Activated CD4-positive, CD25-positive, alpha-beta regulatory T cell treated with anti-CD3 and anti-CD28 coated beads, Interleukin-2, amount 50 U/mL, for 16 hours (primary cell): ENCODE results near the gene RAB42.
A peak's percentile ranks its signal among the peaks of the same experiment; 100 is the strongest.
"Not testable (repeated sequence)": the region's sequence is repeated elsewhere in the genome, so short reads cannot be mapped to it uniquely, and the experiment has no call there.

ENCODE experiments used
- DNase-seq: peaks from one replicate; pipeline ENCODE4 v3.0.0-alpha.2; 2020; ENCODE audit warnings: low read depth, low spot score

The RAB42 gene

DNA sequence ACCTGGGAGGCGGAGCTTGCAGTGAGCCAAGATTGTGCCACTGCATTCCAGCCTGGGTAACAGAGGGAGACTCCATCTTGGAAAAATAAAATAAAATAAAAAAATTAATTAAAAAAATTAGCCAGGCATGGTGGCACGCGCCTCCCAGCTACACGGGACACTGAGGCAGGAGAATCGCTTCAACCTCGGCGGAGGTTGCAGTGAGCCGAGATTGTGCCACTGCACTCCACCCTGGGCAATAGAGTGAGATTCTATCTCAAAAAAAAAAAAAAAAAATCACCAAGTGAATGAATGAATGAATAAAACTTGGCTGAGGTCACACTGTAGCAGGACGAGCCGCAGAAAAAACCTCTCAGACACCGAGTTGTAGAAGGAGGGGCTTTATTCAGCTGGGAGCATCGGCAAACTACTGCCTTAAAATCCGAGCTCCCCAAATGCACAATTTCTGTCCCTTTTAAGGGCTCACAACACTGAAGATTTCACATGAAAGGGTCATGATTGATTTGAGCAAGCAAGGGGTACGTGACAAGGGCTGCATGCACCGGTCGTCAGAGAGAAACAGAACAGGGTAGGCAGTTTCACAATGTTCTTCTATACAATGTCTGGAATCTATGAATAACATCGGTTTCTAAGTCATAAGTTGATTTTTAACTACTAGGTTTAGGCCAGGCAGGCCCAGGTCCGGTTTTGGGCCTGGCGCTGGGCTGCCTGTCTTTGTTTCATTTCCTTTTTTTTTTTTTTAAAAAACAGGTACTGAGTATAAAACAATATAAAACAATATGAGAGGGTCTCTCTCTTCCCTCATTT is 5.3 kb upstream of the RAB42 start:
- DNase-seq = not testable (repeated sequence)

DNA sequence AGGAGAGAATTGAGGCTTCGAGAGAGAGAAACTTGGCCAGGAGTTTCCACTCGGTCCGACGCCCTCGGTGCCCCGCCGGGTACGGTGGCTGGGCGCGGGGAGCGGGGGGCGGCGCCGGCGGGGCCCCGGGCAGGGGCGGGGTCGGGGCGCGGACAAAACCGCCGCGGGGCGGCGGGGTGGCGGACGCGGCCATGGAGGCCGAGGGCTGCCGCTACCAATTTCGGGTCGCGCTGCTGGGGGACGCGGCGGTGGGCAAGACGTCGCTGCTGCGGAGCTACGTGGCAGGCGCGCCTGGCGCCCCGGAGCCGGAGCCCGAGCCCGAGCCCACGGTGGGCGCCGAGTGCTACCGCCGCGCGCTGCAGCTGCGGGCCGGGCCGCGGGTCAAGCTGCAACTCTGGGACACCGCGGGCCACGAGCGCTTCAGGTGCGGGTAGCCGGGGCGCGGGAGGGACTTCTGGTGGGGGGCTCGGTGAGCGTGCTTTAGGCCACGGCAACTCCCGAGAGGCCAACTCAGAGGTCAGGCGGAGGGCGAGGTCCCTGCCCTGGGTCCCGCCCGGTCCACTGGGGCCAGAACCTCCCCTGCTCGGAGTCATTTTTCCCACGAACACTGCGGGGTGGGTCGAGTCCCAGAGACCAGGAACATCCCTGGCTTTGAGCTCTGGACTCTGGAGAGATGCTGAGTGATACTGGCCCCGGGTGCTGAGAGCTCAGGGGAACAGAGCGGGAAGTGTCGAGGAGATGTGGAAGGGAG is 431 bp downstream of the RAB42 start:
- no peak for DNase-seq

DNA sequence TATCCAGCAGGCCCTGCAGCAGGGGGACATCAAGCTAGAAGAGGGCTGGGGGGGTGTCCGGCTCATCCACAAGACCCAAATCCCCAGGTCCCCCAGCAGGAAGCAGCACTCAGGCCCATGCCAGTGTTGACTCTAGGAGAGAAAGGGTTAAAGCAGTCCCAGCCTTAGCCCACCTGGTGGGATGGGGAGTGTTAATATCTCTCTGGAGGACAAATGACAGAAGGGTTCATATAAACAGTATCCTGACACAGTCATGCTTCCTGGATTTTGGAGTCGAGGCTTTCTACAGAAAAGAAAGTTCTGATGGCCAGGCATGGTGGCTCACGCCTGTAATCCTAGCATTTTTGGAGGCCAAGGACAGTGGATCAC is 1.9 kb downstream of the RAB42 start:
- DNase-seq = not testable (repeated sequence)

DNA sequence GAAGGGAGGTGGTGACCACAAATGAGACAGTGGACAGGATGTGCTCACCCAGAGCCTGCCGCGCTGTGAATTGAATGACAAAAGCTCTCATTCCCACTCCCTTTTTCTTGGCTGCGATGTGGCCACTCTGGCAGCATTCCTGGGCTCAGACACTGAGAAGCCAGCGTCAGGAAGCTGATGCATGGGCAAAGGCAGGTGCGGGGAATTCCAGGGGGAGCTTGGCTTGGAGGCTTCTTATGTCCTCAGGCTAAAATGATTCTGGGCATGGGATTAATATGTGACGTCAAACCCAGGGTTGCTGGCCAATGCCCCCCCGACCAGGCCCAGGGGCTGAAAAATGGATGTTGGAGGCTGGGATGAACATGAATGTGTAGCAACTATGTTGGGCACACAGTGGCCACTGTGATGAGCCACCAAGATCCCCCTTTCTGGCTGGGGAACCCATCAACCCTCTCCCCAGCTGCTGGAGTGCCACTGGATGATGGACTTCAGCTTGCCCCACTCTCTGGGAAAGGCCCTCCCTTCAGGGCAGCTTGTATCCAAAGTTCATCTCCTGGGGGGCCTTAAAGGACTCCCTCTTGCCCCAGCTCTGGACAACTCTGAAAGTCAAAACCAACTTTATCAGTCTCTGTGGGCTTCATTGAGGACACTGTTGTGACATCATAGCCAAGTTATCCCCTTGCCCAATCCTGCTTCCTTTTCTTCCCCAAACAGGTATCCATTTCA is 2.8 kb downstream of the RAB42 start:
- DNase-seq = not testable (repeated sequence)

DNA sequence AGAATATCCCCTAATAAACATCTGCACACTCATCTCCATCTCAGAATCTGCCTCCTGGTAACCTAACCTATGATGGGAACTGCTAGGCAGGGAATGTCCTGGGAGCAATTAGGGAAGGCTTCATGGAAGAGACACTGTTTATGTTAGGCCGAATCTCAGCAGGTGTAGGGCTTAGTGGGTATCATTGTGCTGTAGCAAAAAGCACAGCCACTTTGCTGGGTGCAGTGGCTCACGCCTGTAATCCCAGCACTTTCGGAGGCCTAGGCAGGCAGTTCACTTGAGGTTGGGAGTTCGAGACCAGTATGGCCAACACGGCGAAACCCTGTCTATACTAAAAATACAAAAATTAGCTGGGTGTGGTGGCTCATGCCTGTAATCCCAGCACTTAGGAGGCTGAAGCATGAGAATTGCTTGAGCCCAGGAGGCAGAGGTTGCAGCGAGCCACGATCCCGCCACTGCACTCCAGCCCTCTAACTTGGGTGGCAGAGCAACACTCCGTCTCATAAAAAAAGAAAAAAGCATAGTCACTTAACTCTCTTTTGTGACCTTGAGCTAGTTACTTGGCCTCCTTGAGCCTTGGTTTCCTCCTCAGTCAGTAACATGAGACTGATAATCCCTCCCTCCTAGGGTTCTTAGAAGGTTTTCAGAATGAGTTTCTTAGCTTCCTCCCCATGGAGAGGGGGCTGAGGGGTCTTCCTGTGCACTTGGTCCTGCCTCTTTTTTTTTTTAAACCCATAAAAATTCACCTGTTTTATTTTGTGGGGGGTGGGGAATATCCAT is 3.5 kb downstream of the RAB42 start:
- DNase-seq = no peak

DNA sequence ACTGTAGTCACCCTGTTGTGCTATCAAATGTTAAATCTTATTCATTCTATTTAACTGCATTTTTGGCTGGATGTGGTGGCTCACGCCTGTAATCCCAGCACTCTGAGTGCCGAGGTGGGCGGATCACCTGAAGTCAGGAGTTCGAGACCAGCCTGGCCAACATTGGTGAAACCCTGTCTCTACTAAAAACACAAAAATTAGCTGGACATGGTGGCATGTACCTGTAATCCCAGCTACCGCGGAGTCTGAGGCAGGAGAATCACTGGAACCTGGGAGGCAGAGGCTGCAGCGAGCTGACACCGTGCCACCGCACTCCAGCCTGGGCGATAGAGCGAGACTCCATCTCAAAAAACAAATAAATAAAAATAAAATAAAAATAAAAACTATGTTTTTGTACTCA is 4.2 kb downstream of the RAB42 start:
- not testable (repeated sequence) for DNase-seq

DNA sequence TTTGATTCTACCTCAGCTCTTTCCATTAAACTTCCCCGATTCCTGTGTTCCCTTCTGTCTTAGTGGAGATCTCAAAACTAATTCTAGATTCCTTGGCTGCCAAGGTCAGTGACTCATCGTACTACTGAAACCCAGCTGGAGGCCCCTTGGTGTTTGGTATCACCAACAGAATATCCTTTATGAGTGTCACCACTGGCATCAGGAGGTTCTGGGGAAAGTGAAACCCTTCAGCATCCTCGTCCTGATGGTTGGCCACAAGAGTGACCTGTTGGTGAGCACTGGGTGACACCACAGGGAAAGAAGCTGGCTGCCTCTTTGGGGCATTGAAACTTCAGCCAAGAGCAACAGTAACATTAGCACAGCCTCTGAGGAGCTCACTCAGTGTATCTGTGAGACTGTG is 9.6 kb downstream of the RAB42 start:
- no peak for DNase-seq

DNA sequence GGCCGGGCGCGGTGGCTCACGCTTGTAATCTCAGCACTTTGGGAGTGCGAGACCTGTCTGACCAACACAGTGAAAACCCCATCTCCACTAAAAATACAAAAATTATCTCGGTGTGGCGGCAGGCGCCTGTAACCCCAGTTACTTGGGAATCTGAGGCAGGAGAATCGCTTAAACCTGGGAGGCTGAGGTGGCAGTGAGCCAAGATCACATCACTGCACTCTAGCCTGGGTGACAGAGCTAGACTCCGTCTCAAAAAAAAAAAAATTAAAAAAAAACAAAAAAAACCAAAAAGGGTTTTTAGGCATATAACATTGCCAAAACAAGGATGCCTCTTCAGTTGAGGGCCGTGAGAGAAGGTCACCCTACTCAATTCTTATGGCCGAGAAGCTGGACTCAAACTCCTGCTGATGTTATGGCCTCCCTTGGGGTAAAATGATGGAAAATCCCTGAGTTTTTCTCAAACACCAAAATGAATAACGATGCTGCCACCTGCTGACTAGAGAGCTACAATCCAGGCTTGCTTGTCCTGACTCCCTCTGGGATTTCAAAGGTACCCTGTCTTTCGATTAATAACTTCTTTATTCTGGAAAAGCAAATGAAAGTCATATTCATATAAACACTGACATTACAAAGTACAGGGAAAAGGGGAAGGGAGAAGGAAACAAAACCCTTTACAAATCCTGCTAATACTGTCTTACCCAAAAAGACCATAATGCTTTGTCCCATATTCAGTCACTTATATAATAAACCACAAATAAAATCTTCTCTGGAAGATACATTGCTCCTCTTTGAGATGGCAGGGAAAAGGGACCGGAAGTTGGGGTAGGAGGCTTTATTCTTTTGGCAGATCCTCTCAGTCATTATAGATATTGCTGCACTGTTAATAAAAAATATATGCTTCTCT is 10.7 kb downstream of the RAB42 start:
- no peak for DNase-seq

DNA sequence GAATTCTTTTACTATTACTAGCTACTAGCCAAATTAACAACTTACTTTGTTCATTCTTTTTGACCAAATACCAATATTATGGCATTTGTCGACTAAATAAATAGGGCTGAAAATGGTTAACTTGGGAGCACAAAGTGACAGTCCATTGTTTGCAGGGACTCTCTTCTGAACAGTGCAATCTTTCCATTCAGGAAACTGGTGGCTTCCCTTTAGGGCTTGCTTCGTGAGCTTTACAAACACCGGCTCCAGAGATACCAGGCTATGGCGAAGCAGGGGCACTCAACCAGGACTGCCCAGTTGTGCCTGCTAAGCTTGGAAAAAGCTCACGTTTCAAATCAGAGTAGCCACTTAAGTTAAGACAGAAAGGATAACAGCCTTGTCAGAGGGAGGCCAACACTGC is 12.3 kb downstream of the RAB42 start:
- no peak for DNase-seq

DNA sequence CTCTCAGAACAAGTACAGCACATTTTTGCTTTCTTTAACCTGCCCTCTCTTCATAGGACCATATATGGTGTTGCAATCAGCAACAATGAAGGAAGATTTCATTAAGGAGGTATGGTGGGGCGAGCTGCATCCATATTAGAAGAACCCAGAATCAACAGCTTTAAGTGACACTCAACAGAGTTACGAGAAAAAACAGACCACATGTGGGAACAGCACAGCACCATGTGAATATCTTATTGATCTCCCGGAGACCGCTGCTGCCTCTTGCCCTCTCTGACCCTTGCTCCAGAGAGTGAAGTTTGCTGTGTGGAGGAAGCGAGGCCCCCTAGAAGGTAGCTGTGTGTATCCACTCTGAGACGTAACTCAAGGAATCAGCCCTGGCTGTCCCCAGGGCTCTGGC is 12.9 kb downstream of the RAB42 start:
- no peak for DNase-seq

DNA sequence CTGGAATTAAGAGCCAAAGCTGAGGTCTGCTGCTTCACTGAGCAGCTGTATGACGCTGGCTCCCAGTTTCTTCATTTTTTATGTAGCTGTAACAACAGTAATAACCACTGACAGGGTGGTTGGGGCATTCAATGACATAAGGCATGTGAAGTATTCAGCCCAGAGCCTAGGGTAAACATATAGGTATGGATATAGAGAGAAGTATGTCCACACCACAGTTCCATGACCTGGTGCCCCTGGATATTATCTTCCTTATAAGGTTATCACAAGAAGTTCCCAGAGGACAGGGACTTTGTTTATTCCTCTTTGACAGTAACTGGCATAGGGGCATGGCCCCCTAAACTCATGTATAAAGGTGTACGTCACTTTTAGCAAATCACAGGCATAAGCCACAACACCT is 14.7 kb downstream of the RAB42 start:
- DNase-seq = no peak

DNA sequence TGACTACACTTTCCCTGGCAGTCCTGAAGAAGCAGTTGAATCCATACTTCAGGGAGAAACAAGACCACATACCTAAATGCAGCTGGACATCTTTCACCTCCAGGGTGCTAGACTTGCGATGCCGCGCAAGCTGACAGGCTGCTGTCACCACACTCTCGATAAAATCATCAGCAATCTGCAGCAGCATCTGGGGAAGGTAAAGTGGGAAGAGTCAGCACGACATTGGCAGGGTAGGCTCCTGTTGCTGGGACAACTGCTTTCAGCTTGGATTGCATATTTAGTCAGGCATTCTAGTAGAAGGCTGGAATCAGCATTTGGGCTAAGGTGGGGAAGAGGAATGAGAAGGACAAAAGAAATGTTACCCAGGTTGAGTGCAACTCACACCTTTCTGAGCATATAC is 21.1 kb downstream of the RAB42 start:
- no peak for DNase-seq

DNA sequence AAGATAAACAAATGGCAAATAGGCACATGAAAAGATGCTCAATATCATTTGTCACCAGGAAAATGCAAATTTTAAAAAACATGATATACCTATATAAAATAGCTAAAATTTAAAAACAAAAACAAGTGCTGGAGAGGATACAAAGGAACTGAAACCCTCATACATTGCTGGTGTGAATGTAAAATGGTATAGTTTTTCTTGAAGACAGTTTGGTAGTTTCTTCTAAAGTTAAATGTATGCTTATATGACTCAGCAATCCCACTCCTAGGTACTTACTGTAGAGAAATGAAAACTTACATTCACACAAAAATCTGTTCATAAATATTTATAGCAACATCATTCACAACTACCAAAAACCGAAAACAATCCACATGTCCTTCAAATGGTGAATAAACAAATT is 39.6 kb downstream of the RAB42 start:
- no peak for DNase-seq

DNA sequence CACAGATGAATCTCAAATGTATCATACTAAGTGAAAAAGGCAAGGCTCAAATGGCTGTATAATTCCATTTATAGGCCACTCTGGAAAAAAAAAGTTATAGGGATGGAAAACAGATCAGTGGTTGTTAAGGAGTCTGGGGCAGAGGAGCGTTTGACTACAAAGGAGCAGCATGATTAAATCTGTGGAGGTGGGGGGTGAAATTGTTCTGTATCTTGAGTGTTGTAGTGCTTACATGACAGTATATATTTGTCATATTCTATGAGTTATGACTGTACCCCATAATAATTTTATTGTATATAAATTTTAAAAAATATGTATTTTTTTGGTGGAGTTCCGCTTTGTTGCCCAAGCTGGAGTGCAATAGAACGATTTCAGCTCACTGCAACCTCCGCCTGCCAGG is 40.5 kb downstream of the RAB42 start:
- DNase-seq = no peak

DNA sequence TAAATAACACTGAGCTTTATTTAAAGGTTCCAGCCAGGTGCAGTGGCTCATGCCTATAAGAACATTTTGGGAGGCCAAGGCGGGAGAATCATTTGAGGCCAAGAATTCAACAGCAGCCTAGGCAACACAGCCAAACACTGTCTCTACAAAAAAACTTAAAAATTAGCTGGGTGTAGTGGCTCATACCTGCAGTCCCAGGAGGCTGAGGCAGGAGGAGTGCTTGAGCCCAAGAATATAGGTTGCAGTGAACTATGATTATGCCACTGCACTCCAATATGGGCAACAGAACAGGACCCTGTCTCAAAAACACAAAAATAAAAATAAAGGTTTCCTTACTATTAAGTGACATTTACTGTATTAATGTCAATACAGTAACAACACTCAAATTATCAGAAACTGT is 48.7 kb downstream of the RAB42 start:
- no peak for DNase-seq

DNA sequence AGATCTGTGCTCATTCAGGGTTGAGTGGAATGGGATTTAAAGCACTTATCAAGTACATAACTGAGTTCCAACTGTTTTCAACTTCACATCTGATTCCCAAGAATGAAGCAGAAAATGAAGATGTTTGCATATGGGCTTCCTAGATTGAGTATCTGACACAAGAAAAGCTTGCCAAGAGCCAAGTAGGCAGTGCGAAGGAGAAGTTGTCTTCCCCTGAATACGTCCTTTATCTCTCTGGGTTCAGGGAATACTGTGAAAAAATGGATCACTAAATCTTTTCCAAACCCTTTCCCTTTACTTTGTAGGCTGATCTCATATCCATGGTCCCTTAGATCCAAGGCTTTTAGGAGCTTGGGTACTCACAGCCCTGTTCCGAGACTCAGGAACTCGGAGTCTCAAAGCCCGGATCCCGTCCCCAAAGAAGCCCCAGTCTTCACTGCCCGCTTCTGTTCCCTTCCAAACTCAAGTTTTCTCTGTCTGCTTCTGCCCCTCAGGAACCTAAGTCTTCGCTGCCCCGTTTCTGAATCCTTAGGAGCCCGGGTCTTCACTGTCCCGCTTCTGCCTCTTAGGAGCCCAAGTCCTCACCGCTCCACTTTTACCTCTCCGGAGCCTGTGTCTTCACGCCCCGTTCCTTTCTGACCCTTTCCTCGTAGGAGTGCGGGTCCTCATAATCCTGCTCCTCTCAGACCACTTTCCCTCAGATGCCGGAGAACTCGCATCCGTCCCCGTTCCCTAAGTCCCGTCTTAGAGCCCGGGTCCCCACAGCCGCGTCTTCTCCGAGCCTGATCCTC is 50.2 kb downstream of the RAB42 start:
- no peak for DNase-seq

DNA sequence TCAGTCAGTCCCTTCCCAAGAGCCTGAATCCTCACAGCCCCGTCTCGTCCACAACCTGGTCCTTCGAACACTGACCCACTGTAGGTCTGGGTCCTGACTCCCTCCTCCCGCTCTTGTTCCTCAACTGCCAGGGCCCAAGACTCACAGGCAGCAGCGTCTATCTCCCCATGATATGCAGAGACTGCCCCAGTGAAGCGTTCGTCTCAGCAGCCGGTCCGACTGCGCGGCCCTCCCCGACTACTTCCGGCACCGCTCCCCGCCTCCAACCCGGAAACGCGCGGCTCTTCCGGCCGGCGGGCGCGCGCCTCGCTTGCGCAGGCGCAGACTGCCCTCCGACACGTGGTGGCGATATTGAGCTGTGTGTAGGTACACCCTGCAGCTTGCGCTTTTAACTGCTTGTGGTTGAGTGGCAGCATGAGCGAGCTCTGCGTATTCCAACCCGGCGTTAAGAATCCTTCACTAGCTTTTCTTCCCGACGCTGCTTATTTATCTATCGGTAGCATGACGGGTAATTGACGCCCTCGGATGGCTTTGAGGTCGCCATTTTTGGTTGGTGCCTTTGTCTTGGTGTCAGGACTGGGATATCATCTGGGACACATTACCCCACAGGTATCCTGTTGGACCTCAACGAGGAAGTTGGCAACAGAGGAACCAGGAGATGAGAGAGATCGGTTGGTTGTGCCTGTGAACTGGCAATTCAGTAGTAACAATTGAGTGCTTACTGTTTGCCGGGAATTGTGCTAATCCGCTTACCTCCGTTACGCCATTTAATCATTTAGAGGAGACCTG is 51.0 kb downstream of the RAB42 start, which contains the start of gene TAF12:
TAF12 (minus strand) TSS at position 221 of the 789 bp plus-strand sequence. CDS start 20,986 bp downstream, outside the sequence.
- DNase-seq = peak; percentile 83

DNA sequence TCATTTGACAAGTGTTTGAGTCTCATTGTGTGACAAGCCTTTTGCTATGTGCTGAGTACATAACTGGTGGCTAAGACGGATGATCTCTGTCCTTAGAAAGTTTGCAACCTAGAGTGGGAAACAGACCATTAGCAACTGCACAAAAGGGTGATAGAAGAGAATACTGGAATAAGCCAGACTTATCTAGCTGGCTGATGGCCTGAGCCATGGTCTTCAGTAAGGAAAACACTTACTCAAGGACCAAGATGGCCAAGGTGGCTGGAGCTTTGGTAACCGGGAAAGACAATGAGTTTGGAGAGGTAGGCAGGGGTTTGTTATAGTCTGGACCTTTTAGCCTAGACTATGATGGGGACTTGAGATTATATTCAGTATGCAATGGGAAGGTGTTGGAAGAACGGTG is 52.4 kb downstream of the RAB42 start:
- DNase-seq = no peak
